Fibroblast of skin of right biceps (primary cell): ENCODE measurements around the gene AVPR1B.
A peak's percentile ranks its signal among the peaks of the same experiment; 100 is the strongest.
"Not testable (repeated sequence)": the region's sequence is repeated elsewhere in the genome, so short reads cannot be mapped to it uniquely, and the experiment has no call there.

ENCODE experiments used
- DNase-seq: peaks from one replicate; pipeline ENCODE4 v3.0.0-alpha.2; 2013

The AVPR1B gene

DNA sequence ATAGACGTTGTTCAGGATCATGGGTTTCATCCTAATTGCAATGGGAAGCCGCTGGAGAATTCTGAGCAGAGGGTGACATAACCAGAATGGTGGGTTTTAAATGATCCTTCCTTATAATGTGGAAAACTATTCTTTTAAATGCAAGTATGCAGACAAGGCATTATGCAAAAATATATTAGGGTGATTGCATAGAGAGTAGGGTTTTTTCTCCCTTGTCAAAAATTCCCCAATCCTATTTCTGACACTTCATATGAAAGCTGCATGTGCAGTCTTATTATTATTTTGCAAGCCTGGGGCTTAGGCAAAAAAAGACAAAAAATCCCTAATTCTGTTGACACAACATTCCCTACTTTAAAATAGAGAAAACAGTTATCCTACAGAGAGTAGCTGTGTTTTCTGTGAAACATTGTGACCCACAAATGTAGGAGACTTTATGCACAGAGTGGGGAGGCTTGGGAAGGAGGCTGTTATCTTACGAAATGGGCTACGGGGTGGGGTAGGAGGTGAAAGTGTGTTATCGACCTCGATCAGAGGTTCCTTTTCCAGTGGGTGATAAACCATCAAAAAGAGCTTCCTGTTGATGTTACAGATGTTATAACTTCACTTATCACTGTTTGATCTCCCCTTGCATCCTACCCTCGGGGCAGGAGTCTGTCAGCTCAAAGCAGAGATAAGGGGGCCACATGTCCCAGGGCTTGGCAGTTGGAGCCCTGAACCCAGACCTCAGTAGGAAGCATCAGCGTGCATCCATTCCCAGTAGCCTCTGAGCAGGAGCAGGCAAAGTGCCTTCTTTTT is 37.0 kb downstream of the AVPR1B start:
- DNase-seq: no peak

- DNase-seq: no peak
Measured at GRCh38 chr1:206079135-206079534, 38.1 kb downstream of the AVPR1B start.

DNA sequence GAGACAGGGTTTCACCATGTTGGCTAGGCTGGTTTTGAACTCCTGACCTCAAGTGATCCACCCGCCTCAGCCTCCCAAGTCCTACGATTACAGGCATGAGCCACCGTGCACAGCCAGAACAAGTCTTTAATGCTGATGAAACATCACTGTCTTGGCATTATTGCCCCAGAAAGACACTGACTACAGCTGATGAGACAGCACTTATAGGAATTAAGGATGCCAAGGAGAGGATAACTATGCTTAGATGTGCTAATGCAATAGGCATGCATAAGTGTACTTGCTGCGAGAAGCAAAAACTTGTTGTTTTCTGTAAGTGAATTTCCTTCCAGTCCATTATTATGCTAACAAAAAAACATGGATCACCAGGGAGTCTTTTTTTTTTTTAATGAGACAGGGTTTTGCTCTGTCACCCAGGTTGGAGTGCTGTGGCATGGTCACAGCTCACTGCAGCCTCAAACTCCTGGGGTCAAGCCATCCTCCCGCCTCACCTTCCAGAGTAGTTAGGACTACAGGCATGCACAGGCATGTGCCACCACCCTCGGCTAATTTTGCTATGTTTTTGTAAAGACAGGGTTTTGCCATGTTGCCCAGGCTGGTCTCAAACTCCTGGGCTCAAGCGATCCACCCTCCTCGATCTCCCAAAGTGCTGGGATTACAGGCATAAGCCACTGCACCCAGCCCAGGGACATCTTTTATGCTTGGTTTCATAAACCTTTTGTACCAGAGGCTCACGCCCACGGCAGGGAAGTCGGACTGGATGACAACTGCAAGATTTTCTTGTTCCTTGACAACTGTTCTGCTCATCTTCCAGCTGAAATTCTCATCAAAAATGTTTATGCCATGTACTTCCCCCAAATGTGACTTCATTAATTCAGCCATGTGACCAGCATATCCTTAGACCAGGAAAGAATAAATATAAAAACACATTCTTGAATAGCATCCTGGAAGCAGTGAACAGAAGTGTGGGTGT is 41.1 kb downstream of the AVPR1B start:
- peak; percentile 29 for DNase-seq

- DNase-seq: no peak
Measured at GRCh38 chr1:206074839-206075238, 42.3 kb downstream of the AVPR1B start.

GRCh38 chr1:206070627-206071304 is 46.4 kb downstream of the AVPR1B start:
- no peak for DNase-seq

GRCh38 chr1:206068314-206068713 is 48.9 kb downstream of the AVPR1B start:
- DNase-seq: no peak

DNA sequence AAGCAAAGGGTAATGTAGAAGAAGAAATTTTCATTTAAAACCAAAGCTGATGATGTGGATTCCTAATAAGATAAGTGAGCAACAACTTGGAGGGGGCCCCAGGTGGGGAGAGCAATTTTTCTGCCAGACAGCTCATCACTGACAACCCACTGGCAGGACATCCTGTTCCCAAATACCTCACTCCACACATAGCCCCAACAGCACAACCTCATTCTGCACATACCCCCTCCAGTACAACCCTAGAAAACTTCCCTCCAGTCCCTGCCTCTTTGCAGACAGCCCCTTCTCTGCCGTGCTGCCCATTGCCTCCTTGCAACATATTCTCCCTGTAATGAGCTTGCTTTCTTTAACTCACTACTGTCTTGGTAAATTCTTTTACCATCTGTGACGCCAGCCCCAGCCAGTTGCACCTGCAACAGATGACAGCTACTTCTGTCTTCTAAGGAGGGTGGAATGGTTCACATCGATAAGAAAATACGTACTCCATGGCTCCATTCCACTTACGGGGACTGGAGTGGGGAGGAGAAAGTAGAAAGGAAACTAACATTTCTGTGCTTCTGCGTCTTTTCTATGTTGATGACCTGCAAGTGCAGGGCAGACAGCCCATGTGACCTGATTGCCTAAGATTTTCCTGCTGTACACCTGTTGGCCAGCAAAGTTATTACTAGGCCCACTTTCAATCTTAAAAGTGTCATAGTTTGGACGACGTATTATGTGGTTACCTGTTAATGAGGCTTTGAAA is 49.5 kb downstream of the AVPR1B start:
- no peak for DNase-seq

DNA sequence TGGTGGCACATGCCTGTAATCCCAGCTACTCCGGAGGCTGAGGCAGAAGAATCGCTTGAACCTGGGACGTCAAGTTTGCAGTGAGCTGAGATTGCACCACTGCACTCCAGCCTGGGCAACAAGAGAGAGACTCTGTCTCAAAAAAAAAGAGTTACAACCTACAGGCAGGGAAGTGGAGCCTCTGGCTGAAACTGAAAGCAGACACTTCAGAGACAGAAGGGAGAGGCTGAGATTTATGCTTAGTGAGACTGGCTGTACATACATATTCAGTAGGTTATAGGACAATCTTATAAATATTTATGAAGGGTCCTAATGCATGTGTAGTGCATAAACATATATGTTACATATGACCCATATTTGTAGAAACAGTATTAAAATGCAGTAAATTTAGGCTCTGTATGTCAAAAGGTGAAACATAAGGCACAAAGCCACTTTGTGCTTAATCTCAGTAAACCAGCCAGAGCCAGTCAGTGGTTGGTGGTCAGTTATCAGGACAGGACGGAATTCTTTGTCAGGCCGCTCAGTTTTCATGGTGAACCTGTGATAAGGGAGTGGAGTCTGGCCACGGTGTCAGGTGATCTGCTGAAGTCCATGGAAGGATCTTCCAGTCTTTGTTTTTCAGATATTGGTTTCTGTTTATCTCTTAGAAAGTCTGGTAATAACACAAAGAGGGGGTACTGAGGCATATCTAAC is 50.6 kb downstream of the AVPR1B start:
- no peak for DNase-seq

- DNase-seq: no peak
Measured at GRCh38 chr1:206065547-206066145, 51.5 kb downstream of the AVPR1B start.

GRCh38 chr1:206064501-206064900 is 52.7 kb downstream of the AVPR1B start:
- not testable (repeated sequence) for DNase-seq

GRCh38 chr1:206064001-206064400 is 53.2 kb downstream of the AVPR1B start:
- not testable (repeated sequence) for DNase-seq

GRCh38 chr1:206062464-206062863 is 54.7 kb downstream of the AVPR1B start:
- DNase-seq: peak; percentile 5

DNA sequence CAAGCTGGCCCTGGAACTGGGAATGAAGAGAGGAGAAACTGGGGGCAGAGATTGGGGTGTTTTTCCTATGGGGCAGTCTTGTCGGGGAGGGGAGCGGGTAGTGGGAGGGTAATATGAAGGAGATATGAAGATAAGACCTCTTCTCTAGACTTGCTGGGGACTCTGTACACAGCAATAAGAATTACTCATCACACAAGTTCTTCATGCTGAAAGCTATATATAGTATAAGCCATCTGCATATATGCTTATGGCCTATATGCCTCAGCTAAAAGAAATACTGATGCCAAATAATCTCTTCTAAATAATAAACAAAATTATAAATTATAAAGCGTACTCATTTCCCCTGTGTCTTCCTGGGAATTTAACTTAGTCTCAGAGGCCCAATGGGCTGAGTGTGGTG is 56.3 kb downstream of the AVPR1B start:
- no peak for DNase-seq
